DMS153 treated with DMSO at 0.1 percent for 48 hours (cell line): ENCODE measurements around the gene KRT1.

Source experiments
- DNase-seq: peaks from one replicate; lab custom pipeline; 2025; ENCODE audit not compliant: unreplicated experiment; lab: John Stamatoyannopoulos, UW

KRT1 gene

DNA sequence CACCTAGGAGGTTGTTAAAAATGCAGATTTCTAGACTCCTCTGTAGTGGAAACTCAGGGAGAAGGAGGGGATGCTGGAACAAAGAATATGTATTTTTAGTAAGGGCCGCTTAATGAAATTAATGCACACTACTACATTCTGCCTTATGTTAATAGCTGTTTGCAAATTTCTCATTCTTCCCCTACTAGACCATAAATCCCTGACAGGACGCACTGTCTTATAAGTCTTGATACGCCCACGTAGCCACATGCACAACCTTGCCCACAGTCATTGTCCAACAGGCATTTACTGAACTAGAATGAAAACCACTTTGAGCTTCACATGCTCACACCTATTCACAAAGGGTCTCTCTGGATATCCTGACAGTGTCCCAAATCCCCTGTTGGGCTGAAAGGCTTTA lies 38.7 kb downstream of the KRT1 start:
- DNase-seq, result no peak

DNA sequence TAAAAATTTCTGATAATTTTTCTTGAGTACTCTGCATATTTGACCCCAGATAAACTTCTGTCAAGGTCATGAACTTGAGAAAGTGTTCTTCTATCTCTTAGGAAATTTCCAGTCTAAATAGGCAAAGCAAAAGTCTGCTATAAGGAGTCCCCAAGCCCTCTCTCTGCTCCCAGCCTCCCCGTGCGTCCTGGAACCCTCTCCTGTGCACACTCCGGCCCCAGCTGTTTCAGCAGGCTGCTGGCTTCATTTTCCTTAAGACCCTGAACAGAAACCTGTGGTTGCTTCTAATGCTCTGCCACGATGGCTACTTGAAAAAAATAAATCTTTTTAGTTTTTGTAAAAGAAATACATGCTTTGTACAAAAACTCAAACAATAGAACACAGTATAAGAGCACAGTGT lies 42.9 kb downstream of the KRT1 start:
- DNase-seq, result no peak

DNA sequence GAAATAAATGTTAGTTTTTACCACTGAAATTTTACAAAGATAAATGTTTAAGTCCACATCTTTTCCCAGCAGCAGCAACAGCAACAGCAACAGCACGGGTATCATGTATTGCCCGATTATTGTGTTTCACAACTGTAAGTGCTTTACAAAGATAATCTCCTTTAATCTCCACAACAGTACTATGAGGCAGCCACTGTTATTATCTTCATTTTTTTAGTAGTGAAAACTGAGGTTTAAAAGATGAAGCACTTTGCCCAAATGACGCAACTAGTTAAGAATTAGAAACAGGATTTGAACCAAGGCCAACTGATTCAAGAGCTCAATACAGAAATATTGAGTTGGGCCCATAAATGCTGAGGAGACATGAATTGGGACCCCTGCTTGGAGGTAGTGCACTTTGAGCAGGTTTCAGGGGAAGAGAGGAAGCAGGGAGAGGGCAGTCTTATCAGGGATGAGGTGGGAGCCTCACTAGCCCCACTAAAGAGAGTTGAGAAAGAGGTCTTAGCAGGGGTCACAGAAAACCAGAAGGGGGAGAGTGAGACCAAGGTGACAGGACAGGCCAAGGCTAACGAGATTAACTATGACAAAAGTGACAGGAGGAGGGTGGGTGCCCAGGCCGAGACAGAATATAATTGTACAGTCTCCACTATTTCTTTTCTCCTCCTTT lies 43.5 kb downstream of the KRT1 start:
- no peak for DNase-seq

DNA sequence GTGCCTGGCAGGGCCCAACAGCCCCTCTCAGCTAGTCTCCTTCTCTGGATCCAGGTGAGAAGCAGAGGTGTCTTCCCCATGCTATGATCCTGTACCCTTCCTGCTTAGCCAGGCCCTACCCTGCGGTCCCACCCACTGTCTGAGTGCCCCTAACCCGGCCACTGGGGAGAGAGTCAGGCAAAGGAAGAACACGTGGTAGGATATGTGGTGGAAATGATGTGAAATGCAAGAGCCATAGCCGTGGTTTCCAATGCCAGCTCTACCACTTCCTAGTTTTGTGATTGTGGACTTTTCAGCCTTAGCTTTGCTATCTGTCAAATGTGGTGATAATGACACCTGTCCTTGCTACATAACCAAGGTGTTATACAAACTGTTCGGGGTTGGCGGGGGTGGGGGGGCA lies 44.0 kb downstream of the KRT1 start:
- DNase-seq, result no peak

DNA sequence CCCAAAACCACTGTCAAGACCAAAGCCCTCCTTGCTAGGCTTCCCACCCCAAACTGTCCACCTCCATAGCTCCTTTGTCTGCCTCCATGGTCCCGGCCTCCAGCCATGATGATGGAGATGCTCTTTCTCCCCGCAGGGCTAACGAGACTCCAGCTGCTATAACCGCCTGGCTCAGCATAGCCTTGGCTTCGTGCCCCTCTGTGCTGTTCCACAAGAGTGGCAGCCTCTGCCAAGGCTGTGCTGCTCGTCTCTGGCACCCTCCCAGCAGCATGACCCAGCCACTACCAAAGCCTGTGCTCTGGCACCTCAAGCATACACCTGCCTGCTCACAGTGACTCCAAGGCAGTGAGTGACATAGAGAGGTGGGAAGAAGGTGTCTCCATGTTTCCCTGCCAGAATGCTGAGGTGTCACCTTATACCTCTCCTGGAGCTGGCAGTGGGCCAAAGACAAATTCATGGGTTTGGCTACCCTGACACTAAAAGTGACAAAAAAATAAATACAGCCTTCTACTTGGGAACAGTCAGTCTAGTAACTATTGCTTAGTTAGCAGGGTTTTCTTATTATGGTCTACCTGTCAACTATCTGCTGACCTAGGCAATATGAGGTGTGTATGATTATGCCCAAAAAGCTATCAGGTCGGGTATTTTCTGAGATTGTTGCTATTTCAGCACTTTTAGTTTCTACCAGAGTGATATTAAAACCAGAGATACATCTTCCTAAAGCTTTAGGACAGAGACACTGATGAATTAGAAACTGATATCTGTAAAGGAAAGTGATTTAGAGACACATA lies 45.7 kb downstream of the KRT1 start:
- no peak for DNase-seq

DNA sequence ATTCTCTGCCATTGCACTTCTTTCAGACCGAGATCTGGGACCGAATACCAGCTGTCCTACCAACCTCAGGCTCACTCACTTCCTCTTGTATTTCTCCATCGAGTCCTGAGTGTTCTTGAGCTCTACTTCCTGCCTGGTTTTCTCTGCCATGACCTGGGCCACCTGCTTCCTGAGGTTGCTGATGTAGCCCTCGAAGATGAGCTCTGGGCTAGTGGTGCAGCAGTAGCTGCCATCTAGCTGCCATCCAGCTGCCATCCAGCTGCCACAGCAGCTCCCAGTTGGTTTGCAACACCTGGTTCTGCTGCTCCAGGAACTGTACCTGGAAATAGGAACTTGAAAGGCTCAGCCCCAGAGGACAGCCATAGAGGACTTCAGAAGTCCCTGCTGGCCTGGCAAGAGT lies 46.8 kb downstream of the KRT1 start:
- DNase-seq, result no peak

DNA sequence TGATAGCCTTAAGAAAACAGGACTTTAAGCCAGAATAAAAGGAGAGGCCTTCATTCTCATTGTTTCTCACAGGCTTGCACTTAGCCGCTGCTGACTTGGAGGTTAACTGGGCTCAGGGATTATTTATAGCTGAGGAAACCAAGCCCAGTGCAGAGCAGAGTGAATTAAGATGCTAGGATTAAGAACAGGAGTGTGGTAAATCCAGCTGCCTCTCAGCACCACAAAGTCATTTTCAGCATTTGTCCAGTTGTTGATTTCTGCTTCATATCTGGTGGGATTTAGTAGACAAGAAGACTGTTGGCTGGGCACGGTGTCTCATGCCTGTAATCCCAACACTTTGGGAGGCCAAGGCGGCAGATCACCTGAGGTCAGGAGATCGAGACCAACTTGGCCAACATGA lies 47.6 kb downstream of the KRT1 start:
- DNase-seq, result no peak

DNA sequence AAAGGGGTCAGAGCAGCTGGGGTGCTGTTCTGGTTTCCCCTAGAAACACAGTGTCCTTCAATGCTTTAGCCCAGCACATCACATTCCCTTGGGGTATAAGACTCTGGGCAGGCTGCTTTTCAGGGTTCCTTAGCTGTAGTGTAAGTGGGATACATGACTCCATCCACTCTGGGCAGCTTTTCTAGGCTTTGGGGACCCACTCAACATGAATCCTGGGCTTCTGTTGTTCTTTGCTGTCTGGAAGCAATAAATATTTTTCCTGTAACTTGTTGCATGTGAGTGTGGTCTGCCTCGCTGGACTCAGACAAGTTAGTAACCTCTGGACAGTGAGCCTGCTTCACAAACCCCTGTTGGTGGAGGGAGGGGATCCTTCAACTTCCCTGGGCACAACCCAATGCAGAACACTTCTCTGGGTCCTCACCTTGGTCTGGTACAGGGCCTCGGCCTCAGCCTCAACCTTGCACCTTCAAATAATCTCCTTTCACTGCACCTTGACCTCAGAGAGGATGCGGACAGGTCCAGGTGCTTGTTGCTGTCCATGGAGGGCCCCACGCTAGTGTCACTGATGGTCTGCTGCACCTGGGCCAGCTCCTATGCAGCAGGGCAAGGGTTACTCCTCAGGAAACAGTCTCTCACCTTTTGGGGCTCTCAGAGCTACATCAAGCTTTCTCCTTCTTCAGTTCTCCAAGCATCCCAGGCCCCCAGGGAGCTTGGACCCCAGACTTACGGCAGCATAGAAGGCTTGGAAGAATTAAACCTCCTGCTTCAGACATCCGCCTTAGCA lies 48.3 kb downstream of the KRT1 start:
- DNase-seq, result no peak

DNA sequence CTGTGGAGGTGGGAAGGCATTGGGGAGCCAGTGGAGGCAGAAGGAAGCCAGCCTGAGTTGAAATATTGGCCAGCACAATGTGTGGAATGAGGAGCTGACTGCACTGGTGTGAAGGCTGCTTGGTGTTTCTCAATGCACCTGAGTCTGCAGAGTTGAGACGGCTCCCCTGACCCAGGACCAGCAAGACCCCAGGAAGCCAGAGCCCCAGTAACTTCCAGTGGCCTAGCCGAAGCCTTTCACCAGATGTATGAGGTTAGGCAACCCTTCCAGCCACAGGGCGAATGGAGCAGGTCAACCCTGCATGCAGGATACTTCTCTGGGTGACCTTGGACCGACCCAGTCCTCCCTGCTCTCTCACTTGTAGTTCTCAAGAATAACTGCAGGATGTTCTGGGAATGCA lies 48.9 kb downstream of the KRT1 start:
- no peak for DNase-seq

DNA sequence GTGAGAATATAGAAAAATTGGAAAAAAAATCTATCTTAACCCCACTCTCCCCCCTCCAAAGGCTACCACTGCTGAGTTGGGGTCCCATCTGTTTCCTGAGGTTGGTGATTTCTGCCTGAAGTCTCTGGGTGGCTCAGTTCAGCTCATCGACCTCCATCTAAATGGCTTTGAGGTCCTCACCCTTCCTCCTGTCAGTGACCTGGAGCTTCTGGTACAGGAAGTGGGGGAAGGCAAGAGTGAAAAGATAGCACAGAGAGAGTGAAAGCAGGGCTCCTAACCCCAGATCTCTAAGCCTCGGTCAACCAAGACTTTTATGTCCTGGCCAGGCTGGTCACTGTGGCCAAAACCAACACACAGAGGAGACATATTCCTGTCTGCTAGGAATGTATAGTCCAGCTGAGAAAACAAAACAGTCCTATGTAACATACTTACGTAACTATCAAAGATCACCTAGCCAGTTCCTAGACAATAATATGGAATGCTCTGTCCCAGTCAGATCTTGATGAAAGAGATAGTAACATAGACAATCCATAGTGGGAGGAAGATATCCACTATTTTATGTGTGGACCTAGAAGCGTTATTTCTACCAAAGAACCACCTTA lies 49.5 kb downstream of the KRT1 start:
- DNase-seq, result no peak

DNA sequence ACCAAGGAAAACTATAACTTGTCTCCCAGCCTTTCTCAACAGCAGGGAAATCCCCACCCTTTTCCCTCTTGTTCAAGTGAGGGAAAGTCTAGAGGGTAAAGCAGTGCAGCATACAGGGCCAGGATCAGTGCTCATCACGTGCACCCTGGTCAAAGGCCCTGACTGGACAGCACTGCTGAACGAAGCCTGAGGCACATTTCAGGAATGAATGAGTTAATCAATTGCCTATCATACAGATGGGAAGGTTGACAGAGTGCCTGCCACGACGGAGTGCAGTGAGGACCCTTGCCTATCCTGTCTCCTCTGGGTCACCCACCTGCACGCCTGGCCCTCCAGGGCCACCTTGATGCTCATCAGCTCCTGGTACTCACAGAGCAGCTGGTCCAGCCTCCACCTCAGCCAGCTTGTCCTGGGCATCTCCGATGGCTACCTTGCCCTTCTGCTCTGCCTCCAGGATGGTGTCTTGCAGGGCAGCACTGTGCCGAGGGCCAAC lies 50.2 kb downstream of the KRT1 start:
- no peak for DNase-seq

DNA sequence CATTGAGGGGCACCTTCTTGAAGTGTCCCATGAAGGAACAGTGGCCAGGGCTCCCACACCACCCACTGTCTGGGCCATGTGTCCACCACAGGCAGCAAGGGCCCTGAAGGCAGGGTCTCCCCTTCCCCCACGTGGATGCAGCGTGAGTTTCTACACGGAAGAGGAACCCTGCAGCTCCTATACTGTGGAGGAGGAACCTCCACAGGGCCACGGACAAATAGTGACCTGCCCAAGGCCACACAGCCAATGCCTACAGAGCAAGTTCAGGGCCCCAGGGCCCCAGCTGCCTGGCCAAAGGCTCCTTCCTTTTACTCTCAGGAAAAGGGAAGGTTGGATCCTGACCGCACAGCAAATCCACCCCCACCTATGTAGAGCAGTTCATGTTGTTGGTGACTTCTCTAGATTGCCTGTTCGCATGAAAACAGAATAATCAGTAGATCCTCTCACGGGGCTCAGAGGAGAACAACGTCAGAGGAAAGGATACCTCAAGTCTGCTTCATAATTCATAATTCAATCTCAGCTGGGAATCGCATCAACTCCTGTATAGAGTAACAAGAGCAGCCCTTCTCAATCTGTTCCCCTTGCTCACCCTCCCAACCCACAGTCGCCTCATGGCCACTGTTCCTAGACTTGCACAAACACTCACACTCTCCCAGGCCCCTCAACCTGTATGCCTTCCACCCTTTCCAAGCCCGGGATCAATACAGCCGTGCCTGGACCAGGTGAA lies 50.8 kb downstream of the KRT1 start:
- DNase-seq, result no peak

DNA sequence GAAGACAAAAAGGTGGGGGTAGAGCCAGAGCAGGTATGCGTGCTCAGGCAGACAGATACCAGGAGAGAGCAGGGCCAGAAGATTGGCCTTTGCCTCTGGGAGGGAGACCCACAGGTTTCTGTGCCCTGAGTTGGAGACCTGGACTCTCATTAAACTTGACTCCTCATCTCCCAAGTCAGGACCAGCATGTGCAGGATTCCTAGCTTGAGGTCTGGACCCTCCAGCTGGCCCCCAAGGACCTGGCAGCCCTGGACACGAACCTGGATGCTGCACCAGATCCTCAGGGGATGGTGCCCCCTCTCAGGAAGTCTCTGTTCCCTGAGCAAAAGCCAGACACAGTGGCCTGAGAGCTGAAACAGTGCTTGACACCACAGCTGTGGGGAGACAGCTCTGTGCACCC lies 51.4 kb downstream of the KRT1 start:
- no peak for DNase-seq

DNA sequence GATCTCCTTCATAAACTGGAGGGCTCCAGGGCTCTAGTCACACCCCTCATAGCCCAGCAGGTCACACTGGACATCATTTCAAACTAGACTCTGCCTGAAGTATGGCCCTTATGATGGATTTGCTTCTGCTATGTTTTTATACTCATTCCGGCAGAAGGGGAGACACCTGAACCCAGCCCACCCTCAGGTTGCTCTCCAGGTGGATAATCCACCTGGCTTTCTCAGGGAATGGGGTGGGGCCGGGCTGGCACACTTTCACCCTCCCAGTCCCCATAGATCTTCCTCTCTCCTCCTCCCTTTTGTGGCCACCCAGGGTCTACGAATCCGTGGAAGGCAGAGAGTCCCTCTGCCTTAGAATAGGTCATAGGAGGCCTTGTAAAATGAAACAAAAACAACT lies 52.1 kb downstream of the KRT1 start:
- no peak for DNase-seq

DNA sequence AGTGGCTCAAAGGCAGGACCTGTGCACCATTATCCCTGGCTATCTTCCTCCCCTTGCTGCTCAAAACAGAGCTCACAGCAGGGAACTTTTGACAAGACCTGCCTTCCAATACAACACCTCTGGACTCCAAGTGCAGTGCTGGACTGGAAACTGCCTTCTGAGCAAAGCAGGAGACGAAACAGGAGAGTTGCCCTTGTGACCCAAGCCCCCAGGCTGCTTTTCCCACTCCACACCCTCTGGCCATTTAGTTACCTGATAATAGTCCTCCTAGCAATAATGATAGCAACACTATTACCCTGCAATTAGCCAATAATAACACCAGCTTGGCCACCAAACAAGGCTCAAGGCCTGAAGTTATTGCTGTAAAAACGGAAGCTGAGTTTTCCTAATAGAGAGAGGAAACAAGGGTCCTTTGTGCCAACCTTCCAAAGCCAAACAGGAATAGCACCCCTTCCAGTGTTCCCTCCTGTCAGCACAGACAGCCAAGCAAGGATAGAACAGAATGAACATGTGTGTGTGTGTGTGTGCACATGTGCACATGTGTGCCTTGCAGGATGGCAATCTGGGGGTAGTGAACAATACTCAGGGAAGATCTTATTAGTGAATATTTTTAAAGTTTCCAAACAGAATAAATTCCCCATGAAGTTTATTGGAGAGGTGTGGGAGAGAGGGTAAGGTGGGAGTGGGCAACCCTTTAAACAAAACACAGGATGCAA lies 52.7 kb downstream of the KRT1 start:
- DNase-seq, result no peak
